Epithelial cell of proximal tubule (primary cell): ENCODE results near the gene CEP63. TPM values are rescaled to one million over a fixed set of nuclear protein-coding genes. Genes with fewer than 3 reads are reported as not detected.
"Not testable (repeated sequence)": the region's sequence is repeated elsewhere in the genome, so short reads cannot be mapped to it uniquely, and the experiment has no call there.

Experiments used
- DNase-seq: peaks from one replicate; pipeline ENCODE4 v3.0.0-alpha.2; 2011; ENCODE audit warnings: low read depth
- H3K4me3 ChIP-seq: 2 replicates; pipeline ENCODE4 v1.5.1; 2011; ENCODE audit warnings: low read depth, mild to moderate bottlenecking, low read length
- total RNA-seq: library from RNA; depleted of rRNA; stranded (reverse); fragments of >200 nt; gene quantifications from 2 replicates; pipeline ENCODE4 v1.2.3, GENCODE V29; 2015
- TF ChIP-seq, protein P1 (sequence below): conservative IDR thresholded peaks from 2 replicates; pipeline ENCODE4 v1.5.1; 2012; ENCODE audit warnings: low read depth, mild to moderate bottlenecking, low read length

Gene CEP63
- total RNA-seq, 1 donor from 2014 or later = 21.4 TPM

GRCh38 chr3:134542287-134542958 is 56.6 kb downstream of the CEP63 start:
- no peak overlapping the region for H3K4me3 ChIP-seq
- TF ChIP-seq, protein P1, sequence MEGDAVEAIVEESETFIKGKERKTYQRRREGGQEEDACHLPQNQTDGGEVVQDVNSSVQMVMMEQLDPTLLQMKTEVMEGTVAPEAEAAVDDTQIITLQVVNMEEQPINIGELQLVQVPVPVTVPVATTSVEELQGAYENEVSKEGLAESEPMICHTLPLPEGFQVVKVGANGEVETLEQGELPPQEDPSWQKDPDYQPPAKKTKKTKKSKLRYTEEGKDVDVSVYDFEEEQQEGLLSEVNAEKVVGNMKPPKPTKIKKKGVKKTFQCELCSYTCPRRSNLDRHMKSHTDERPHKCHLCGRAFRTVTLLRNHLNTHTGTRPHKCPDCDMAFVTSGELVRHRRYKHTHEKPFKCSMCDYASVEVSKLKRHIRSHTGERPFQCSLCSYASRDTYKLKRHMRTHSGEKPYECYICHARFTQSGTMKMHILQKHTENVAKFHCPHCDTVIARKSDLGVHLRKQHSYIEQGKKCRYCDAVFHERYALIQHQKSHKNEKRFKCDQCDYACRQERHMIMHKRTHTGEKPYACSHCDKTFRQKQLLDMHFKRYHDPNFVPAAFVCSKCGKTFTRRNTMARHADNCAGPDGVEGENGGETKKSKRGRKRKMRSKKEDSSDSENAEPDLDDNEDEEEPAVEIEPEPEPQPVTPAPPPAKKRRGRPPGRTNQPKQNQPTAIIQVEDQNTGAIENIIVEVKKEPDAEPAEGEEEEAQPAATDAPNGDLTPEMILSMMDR = no peak
- no peak for DNase-seq

GRCh38 chr3:134543113-134543512 is 57.3 kb downstream of the CEP63 start:
- no peak overlapping the region for H3K4me3 ChIP-seq

DNA sequence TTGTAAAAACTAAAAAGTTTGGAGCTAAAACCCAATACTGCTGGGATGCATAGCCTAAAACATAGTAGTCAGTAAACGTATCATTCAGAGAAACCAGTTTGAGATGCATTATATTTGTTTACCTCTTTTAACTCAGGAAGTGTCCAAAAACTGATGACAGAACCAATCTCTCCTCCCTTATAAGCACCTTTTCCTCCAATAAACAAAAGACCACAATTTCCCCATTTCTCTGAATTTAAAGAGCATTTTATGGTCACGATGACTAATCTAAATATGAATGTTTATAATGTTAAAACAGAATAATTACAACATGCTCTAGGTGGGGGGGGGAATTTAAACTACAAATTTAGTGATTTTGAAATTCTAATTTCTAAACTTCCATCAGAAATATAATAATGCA is 58.5 kb downstream of the CEP63 start:
- TF ChIP-seq, protein P1 = no peak
- no peak overlapping the region for H3K4me3 ChIP-seq
- DNase-seq = no peak

More at GRCh38 chr3:134543113-134543512, 57.3 kb downstream of the CEP63 start:
- TF ChIP-seq, protein P1 = no peak
- no peak for DNase-seq

DNA sequence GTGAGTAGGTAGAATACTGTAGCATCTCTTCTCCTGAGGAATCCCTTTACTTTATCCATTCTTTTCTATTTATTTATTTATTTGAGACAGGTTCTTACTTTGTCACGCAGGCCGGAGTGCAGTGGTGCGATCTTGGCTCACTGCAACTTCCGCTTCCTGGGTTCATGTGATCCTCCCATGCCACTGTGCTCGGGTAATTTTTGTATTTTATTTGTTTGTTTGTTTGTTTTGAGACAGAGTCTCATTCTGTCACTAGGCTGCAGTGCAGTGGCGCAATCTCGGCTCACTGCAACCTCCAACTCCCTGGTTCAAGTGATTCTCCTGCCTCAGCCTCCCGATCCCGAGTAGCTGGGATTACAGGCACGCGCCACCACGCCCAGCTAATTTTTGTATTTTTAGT is 58.9 kb downstream of the CEP63 start:
- H3K4me3 ChIP-seq, DNase-seq: not testable (repeated sequence)

DNA sequence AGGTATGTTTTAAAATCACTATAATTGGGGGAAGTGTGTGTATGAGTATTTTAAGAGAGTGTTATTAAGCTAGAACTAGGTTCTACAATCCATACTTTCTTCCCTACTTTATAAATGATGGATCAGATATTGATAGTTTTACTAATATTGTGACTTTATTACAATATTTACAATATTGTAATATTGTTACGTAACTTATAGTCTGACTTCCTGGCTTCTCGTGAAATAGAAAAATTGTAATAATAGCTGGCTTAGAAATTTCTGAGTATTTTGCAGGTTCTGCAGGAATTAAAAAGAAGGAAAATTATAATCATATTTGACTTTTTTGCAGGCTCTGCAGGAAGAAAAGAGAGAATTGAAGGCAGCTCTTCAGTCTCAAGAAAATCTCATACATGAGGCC is 60.0 kb downstream of the CEP63 start:
- TF ChIP-seq, protein P1 = no peak
- no peak for DNase-seq
- no peak overlapping the region for H3K4me3 ChIP-seq

DNA sequence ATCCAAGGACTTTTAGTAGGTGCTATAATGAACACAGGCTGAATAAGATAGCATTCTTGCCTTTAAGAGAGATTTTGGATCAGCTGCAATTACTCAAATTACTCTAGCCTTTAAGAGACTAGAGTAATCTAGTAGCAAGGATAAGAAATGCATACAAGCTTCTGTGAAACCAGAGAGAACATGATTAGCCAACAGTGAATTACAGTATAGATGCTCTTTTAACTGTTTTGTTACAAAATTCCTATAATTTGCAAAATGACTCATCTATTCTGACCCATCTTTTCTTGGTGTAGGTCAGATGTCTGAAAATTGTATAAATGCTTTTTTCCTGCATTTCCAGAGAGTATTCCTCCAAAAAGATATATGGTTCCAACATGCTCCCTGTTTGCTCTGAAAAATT is 66.9 kb downstream of the CEP63 start:
- DNase-seq = no peak
- TF ChIP-seq, protein P1 = no peak
- H3K4me3 ChIP-seq = no peak overlapping the region

GRCh38 chr3:134559591-134559990 is 73.7 kb downstream of the CEP63 start:
- DNase-seq = no peak
- H3K4me3 ChIP-seq = no peak overlapping the region
- TF ChIP-seq, protein P1 = no peak
